Upper lobe of right lung (tissue), 1 donor: Measurements from ENCODE around the gene RPS6KC1. TPM values are rescaled to one million over a fixed set of nuclear protein-coding genes. Genes with fewer than 3 reads are reported as not detected.

Source experiments
- ATAC-seq: fragments of 200-7000 bp; cut with Tn5 transposase; one replicate; pipeline ENCODE4 v1.9.1; 2020; ENCODE audit warnings: mild to moderate bottlenecking, moderate library complexity
- DNase-seq: peaks from one replicate; pipeline ENCODE4 v3.0.0-alpha.2; 2020
- H3K27ac ChIP-seq: fragments of 200-600 bp; one replicate; pipeline ENCODE4 v1.8.0; 2022
- H3K27me3 ChIP-seq: fragments of 200-600 bp; one replicate; pipeline ENCODE4 v1.8.0; 2022; ENCODE audit warnings: mild to moderate bottlenecking
- H3K36me3 ChIP-seq: fragments of 200-600 bp; one replicate; pipeline ENCODE4 v1.8.0; 2022
- H3K4me1 ChIP-seq: fragments of 200-600 bp; one replicate; pipeline ENCODE4 v1.8.0; 2022
- H3K4me3 ChIP-seq: fragments of 200-600 bp; one replicate; pipeline ENCODE4 v1.8.0; 2022; ENCODE audit warnings: mild to moderate bottlenecking
- H3K9me3 ChIP-seq: fragments of 200-600 bp; one replicate; pipeline ENCODE4 v1.8.0; 2022
- intact Hi-C: fragments of 100-400 bp; cut with DNase I; formaldehyde crosslinking; loops from one replicate; pipeline ENCODE4 v1.11.0; 2022
- total RNA-seq: library from RNA; stranded (reverse); fragmentation: NEBNext Ultra II Directional; extraction: Animal tissue kit (Norgen Biotek cat#: 25700); gene quantifications from one replicate; pipeline ENCODE4 v1.2.1, GENCODE V29; 2021
- TF ChIP-seq, protein P1 (sequence below): fragments of 200-600 bp; IDR thresholded peaks from one replicate; pipeline ENCODE4 v1.8.0; 2022; ENCODE audit warnings: antibody characterized with exemption
- donor health status: DM: no; HTN: yes; CAD: no; lungs with severe emphysema.

Gene RPS6KC1
- total RNA-seq, 1 donor from 2014 or later, result 15.1 TPM

DNA sequence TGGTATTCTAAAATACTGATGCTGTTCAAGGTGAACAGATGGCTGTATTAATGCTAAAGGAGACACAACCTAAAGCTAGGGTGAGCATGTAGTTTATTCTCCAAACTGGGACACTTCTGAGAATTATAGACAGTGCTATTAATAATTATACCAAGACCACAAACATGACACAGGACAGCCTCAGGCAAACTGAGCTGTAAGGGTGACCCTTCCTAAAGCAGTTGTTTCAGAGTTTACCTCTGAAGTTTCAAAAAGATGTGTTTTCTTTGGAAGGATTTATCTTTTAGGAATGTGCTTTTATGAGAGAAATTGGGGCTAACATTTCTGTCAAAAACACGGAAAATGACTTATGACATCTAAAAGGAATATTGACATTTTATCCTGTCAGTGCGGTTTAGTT is 68.8 kb downstream of the RPS6KC1 start:
- TF ChIP-seq, protein P1, sequence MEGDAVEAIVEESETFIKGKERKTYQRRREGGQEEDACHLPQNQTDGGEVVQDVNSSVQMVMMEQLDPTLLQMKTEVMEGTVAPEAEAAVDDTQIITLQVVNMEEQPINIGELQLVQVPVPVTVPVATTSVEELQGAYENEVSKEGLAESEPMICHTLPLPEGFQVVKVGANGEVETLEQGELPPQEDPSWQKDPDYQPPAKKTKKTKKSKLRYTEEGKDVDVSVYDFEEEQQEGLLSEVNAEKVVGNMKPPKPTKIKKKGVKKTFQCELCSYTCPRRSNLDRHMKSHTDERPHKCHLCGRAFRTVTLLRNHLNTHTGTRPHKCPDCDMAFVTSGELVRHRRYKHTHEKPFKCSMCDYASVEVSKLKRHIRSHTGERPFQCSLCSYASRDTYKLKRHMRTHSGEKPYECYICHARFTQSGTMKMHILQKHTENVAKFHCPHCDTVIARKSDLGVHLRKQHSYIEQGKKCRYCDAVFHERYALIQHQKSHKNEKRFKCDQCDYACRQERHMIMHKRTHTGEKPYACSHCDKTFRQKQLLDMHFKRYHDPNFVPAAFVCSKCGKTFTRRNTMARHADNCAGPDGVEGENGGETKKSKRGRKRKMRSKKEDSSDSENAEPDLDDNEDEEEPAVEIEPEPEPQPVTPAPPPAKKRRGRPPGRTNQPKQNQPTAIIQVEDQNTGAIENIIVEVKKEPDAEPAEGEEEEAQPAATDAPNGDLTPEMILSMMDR, result no peak
- Histone ChIP-seq H3K36me3 (no peaks in the 10 kb centered on the region), H3K27ac (no peak overlapping the region), H3K27me3 (no peaks in the 10 kb centered on the region), H3K4me3 (no peak overlapping the region), H3K9me3 (no peaks in the 10 kb centered on the region), H3K4me1 (no peaks in the 10 kb centered on the region)
- ATAC-seq (no peak), DNase-seq (no peak)
- intact Hi-C loops, result no loop called here

DNA sequence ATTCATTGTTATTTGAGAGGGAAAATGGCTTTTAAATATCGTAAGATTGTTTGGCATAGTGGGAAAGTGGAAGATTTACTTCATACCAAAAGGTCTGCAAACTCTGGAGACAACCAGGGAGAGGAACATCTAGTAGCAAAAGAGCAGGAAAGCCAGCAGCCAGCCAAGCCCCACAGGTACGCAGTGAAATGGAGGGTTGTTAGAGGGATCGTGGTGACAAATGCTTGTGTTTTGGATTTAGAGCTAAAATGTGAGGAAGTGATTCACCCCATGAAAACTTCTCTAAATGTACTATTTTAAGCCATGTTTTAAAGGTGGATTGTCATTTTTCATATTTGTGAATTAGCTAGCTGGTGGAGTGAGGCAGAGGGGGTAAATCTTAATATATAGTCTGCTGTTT is 69.3 kb downstream of the RPS6KC1 start:
- intact Hi-C loops, result no loop called here
- no peak overlapping the region for H3K27ac ChIP-seq
- no peaks in the 10 kb centered on the region for H3K27me3 ChIP-seq
- DNase-seq, result no peak
- no peak for ATAC-seq
- no peaks in the 10 kb centered on the region for H3K36me3 ChIP-seq
- no peaks in the 10 kb centered on the region for H3K4me1 ChIP-seq
- no peaks in the 10 kb centered on the region for H3K9me3 ChIP-seq
- H3K4me3 ChIP-seq, result no peak overlapping the region
- TF ChIP-seq, protein P1, result no peak

DNA sequence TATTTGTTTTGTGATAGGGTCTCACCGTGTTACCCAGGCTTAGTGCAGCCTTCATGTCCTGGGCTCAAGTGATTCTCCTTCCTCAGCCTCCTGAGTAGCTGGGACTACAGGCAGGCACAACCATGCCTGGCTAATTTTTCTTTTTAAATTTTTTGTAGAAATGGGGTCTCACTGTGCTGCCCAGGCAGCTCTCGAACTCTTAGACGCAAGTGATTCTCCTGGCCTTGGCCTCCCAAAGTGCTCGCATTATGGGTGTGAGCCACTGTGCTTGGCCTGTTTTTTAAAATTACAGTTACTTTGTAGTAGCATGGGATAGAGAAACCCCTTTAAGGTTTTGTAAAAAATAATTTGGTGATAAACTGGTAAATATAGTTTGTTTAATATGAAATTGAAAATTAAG is 69.9 kb downstream of the RPS6KC1 start:
- no peaks in the 10 kb centered on the region for H3K4me1 ChIP-seq
- no peaks in the 10 kb centered on the region for H3K9me3 ChIP-seq
- H3K36me3 ChIP-seq, result no peaks in the 10 kb centered on the region
- no peaks in the 10 kb centered on the region for H3K27me3 ChIP-seq
- intact Hi-C loops, result no loop called here
- no peak for DNase-seq
- TF ChIP-seq, protein P1, result no peak
- no peak overlapping the region for H3K4me3 ChIP-seq
- no peak for ATAC-seq
- H3K27ac ChIP-seq, result no peak overlapping the region

DNA sequence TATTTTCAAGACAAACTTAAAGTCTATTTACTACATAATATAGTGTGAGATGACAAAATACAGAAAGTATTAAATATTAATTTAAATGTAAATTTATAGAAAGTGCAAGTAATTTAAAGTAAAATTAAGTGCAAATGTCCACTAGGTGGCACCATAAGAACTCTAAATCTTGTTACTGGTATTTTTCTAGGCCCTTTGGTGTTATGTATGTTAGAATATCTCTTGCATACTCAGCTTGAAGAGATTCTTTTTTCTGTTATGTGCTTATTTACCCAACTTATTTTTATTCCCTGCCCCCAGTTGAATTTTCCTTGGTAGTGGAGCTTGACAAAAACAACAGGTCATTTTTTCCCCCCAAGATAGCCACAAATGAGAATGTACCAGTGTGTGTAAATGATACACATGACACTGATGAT is 71.5 kb downstream of the RPS6KC1 start:
- ATAC-seq (no peak), DNase-seq (no peak)
- TF ChIP-seq, protein P1, result peak; percentile 70

DNA sequence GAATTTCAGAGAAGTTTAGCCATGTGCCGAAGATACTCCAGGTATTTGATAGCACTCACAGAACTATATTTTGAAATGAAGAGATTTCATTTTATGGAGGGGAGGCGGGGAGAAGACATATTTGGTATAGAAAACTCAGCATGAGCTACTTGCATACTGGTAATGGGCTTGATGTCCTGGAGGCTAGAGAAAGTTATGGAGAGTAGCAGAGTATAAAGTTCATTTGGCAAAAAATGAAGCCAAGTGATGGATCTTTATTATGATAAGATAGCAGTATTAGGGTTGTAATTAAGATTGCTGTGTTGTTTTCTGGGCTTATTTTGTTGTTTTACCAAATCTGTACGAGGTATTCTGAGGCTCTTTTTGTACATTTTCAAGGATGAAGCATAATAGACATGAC is 72.0 kb downstream of the RPS6KC1 start:
- H3K36me3 ChIP-seq, result no peaks in the 10 kb centered on the region
- H3K4me3 ChIP-seq, result no peak overlapping the region
- intact Hi-C loops, result no loop called here
- TF ChIP-seq, protein P1, result no peak
- H3K4me1 ChIP-seq, result no peaks in the 10 kb centered on the region
- no peak overlapping the region for H3K27ac ChIP-seq
- no peaks in the 10 kb centered on the region for H3K27me3 ChIP-seq
- H3K9me3 ChIP-seq, result no peaks in the 10 kb centered on the region
- ATAC-seq (no peak), DNase-seq (no peak)

More for the DNA sequence above, 71.5 kb downstream of the RPS6KC1 start:
- Histone ChIP-seq H3K4me3 (no peak overlapping the region), H3K9me3 (no peaks in the 10 kb centered on the region), H3K36me3 (no peaks in the 10 kb centered on the region), H3K27me3 (no peaks in the 10 kb centered on the region), H3K27ac (no peak overlapping the region), H3K4me1 (no peaks in the 10 kb centered on the region)
- intact Hi-C loops, result no loop called here

DNA sequence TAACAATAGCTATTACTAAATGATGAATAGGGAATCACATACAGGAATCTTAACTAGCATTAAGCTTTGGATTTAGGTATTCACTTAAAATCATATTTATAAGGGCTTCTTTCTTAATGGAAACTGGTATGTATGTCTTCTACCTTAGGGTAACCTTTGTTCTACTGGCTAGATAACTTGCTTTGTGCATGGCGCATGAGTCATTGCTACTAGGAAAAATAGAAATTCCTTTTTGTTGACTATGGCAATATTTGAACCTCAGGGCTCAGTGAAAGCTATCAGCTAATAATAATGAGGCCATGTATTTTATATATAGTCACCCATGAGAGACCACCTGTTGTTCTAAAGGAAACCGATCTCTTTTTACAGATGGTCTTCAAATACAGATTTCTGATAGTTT is 72.5 kb downstream of the RPS6KC1 start:
- Histone ChIP-seq H3K4me1 (no peaks in the 10 kb centered on the region), H3K4me3 (no peak overlapping the region), H3K9me3 (no peaks in the 10 kb centered on the region), H3K27me3 (no peaks in the 10 kb centered on the region), H3K27ac (no peak overlapping the region), H3K36me3 (no peaks in the 10 kb centered on the region)
- ATAC-seq, result no peak
- intact Hi-C loops, result no loop called here
- DNase-seq, result no peak
- TF ChIP-seq, protein P1, result no peak
